Stimulated activated CD4-positive, alpha-beta T cell treated with anti-CD3 and anti-CD28 coated beads, Interleukin-4, amount 100 ng/mL, for 4 hours (primary cell): ENCODE data around the gene PCDHB1.
"Not testable (repeated sequence)": the region's sequence is repeated elsewhere in the genome, so short reads cannot be mapped to it uniquely, and the experiment has no call there.

Source experiments
- DNase-seq, 2 experiments: peaks; one replicate each; pipeline ENCODE4 v3.0.0-alpha.2; 2020

Gene PCDHB1

DNA sequence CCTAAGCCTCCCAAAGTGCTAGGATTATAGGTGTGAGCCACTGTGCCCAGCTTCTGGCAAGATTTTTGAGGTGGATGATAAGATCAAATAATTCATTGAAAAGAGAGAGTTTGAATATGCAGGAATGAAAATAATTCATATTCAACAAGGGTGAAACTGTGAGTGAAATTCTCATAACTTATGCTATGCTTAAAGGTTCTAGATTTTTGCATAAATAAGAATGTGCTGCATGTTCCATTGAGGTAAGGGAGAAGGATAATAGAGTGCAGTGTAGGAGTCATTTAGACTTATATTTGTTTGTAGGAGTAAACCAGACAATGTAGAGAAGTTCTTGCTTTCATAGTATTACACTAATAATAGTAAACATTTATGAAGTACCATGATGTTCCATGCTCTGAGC is 31.1 kb downstream of the PCDHB1 start:
- DNase-seq, result no peak

DNA sequence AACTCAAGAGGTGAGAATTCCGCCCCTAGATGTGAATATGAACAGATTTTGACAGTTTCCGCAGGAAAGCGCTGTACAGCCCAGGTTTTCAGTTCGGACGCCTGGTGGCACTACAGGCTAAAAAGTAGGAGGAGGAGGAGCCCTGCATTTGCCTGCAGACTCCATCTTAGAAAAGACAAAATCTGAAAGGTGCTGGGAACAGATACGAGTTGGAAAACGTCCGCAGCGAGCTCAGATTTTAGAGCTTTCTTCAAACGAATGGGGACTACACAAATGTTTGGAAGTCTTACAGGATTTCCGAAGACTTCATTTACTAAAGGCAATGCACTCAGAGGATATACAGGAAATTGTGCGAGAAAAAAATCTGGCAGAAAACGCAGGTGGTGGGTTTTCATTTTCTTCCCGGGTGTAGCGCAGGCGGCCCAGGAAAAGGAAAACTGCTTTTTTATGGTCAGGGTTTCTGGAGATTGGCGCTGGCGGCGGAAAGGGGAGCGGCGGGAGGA is 33.4 kb downstream of the PCDHB1 start:
- peak; percentile 7 to 22 for DNase-seq

DNA sequence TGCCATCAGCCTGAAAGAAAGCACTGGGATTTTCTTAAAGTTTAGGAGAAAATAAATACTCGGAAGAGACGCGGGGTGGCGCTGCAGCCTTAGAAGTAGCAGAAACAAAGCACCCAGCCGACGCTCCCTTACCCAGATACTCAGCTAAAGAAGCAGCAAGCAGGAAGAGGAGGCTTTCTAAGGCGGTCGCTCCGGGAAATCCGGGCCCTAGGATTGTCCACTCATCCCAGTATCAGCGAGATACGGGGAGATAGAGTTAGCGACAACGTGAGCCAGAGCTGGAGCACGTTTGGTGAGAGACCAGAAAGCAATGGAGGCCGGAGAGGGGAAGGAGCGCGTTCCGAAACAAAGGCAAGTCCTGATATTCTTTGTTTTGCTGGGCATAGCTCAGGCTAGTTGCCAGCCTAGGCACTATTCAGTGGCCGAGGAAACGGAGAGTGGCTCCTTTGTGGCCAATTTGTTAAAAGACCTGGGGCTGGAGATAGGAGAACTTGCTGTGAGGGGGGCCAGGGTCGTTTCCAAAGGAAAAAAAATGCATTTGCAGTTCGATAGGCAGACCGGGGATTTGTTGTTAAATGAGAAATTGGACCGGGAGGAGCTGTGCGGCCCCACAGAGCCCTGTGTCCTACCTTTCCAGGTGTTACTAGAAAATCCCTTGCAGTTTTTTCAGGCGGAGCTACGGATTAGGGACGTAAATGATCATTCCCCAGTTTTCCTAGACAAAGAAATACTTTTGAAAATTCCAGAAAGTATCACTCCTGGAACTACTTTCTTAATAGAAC is 43.5 kb downstream of the PCDHB1 start, which contains the start of gene PCDHB2:
TSS of gene PCDHB2 (plus strand) at position 135 of the 782 bp plus-strand sequence. CDS start at position 311, 176 bp downstream.
- DNase-seq, result no peak

DNA sequence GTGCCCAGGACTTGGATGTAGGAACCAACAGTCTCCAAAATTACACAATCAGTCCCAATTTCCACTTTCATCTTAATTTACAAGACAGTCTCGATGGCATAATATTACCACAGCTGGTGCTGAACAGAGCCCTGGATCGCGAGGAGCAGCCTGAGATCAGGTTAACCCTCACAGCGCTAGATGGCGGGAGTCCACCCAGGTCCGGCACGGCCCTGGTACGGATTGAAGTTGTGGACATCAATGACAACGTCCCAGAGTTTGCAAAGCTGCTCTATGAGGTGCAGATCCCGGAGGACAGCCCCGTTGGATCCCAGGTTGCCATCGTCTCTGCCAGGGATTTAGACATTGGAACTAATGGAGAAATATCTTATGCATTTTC is 44.1 kb downstream of the PCDHB1 start:
- DNase-seq, result no peak

DNA sequence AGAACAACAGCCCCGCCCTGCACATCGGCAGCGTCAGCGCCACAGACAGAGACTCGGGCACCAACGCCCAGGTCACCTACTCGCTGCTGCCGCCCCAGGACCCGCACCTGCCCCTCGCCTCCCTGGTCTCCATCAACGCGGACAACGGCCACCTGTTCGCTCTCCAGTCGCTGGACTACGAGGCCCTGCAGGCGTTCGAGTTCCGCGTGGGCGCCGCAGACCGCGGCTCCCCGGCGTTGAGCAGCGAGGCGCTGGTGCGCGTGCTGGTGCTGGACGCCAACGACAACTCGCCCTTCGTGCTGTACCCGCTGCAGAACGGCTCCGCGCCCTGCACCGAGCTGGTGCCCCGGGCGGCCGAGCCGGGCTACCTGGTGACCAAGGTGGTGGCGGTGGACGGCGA is 45.0 kb downstream of the PCDHB1 start:
- not testable (repeated sequence) for DNase-seq

DNA sequence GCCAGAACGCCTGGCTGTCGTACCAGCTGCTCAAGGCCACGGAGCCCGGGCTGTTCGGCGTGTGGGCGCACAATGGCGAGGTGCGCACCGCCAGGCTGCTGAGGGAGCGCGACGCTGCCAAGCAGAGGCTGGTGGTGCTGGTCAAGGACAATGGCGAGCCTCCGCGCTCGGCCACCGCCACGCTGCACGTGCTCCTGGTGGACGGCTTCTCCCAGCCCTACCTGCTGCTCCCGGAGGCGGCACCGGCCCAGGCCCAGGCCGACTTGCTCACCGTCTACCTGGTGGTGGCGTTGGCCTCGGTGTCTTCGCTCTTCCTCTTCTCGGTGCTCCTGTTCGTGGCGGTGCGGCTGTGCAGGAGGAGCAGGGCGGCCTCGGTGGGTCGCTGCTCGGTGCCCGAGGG is 45.4 kb downstream of the PCDHB1 start:
- DNase-seq, result not testable (repeated sequence)

DNA sequence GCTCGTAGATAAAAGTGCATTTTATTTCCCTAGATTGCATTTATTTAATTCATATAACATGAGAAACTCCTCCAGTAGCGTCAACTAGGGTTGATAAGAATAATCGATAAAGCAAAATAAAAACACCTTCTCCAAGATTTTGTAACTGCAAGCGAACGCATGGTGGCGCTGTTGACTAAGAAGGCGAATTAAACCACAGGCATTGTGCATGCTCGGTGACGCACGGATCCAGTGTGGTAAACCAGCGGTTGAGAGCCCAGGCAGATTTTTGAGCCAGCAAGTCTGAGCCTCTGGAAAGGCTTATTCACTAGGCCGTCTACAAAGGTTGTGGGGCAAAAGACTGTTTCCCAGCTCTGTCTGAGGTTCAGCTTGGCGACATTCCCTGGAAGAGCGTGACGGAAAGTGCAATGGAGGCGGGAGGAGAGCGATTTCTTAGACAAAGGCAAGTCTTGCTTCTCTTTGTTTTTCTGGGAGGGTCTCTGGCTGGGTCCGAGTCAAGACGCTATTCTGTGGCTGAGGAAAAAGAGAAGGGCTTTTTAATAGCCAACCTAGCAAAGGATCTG is 49.1 kb downstream of the PCDHB1 start, which contains the start of gene PCDHB3:
TSS of gene PCDHB3 (plus strand) at position 231 of the 563 bp plus-strand sequence. CDS start at position 408, 177 bp downstream.
- DNase-seq, result no peak

DNA sequence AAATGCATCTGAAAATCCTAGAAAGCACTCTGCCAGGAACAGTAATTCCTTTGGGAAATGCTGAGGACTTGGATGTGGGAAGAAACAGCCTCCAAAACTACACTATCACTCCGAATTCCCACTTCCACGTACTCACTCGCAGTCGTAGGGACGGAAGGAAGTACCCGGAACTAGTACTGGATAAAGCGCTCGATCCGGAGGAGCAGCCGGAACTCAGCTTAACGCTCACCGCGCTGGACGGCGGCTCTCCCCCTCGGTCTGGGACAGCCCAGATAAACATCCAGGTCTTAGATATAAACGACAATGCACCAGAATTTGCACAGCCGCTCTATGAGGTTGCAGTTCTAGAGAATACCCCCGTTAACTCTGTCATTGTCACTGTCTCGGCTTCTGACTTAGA is 49.9 kb downstream of the PCDHB1 start:
- no peak for DNase-seq

DNA sequence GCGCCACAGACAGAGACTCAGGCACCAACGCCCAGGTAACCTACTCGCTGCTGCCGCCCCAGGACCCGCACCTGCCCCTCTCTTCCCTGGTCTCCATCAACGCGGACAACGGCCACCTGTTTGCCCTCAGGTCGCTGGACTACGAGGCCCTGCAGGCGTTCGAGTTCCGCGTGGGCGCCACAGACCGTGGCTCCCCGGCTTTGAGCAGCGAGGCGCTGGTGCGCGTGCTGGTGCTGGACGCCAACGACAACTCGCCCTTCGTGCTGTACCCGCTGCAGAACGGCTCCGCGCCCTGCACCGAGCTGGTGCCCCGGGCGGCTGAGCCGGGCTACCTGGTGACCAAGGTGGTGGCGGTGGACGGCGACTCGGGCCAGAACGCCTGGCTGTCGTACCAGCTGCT is 50.9 kb downstream of the PCDHB1 start:
- DNase-seq, result not testable (repeated sequence)

DNA sequence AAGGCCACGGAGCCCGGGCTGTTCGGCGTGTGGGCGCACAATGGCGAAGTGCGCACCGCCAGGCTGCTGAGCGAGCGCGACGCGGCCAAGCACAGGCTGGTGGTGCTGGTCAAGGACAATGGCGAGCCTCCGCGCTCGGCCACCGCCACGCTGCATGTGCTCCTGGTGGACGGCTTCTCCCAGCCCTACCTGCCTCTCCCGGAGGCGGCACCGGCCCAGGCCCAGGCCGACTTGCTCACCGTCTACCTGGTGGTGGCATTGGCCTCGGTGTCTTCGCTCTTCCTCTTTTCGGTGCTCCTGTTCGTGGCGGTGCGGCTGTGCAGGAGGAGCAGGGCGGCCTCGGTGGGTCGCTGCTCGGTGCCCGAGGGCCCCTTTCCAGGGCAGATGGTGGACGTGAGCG is 51.3 kb downstream of the PCDHB1 start:
- not testable (repeated sequence) for DNase-seq

DNA sequence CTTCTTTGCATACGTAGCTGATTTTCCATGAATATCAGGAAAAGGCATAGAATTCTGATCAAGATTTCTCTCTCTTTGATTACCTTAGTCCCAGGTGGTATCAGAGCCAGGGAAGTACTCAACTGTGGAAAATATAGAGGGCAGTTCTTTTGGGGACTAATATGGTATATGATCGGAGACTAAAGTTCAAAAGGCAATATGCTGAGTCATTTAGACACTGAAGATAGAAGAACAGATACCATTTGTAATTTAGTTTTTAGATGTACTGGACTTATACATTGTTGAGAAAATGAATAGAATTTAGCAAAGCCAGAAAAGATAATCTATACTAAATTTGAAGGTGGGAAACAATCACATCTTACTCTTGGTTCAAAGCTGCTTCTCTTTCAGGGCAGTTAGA is 54.2 kb downstream of the PCDHB1 start:
- no peak for DNase-seq
